ENCODE measurements around the gene TNFSF8. TPM values are rescaled to one million over a fixed set of nuclear protein-coding genes. Genes with fewer than 3 reads are reported as not detected.

The TNFSF8 gene
- total and polyA plus RNA-seq, 2 donors (not counting 3 experiments of a cell fraction or from before 2014, with no cell fraction given) = not detected

DNA sequence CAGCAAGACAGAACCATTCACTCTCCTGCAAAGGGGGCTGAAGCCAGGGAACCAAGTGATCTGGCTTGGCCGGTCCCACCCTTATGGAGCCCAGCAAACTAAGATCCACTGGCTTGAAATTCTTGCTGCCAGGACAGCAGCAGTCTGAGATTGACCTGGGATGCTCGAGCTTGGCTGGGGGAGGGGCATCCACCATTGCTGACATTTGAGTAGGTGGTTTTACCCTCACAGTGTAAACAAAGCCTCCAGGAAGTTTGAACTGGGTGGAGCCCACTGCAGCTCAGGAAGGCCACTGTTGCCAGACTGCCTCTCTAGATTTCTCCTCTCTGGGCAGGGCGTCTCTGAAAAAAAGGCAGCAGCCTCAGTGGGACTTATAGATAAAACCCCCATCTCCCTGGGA, 60.5 kb downstream of the TNFSF8 start:
- Histone ChIP-seq H3K27ac (ENCODE audit: insufficient read depth, low read depth, low read length) (no peak overlapping the region), H3K4me1 (ENCODE audit: control insufficient read depth, extremely low read depth, insufficient read depth, low read length) (no peaks in the 10 kb centered on the region), H4K20me1 (replicated peaks; ENCODE audit: control insufficient read depth, extremely low read depth, insufficient read depth, low read length) (no peaks in the 10 kb centered on the region), H3K9me3 (replicated peaks; ENCODE audit: control insufficient read depth, insufficient read depth, low read length) (no peaks in the 10 kb centered on the region), H3K9ac (replicated peaks; ENCODE audit: extremely low read depth, insufficient read depth, low read length) (no peak overlapping the region), H3K4me3 (replicated peaks in 1 of 3; ENCODE audit: insufficient read depth in 1 of 3, low read depth in 1 of 3, low read length in 3 of 3) (no peak overlapping the region), H2AFZ (ENCODE audit: low read depth, low read length) (peak overlapping the region; percentile 44), H3K4me2 (ENCODE audit: insufficient read depth, low read length) (no peak overlapping the region), H3K27me3 (ENCODE audit: control insufficient read depth in 2 of 2, insufficient read depth in 2 of 2, low read length in 2 of 2) (no peaks in the 10 kb centered on the region), H3K79me2 (ENCODE audit: control insufficient read depth, insufficient read depth, low read length) (no peaks in the 10 kb centered on the region), H3K9me1 (replicated peaks; ENCODE audit: control insufficient read depth, extremely low read depth, insufficient read depth, low read length) (no peaks in the 10 kb centered on the region), H3K36me3 (ENCODE audit: control insufficient read depth in 2 of 2, extremely low read depth in 1 of 2, insufficient read depth in 2 of 2, low read length in 2 of 2) (no peaks in the 10 kb centered on the region)
- POLR2A ChIA-PET = no interaction called here
- TF ChIP-seq GATA2 (IDR thresholded peaks at IDR 0.05; ENCODE audit: insufficient read depth, insufficient read length, low read depth, low read length) (no peak), POLR2AphosphoS5 (IDR thresholded peaks at IDR 0.05; ENCODE audit: insufficient read depth, low read depth, low read length) (no peak), POLR2A (IDR thresholded peaks at IDR 0.05; ENCODE audit: low read depth, low read length) (no peak), FOS (IDR thresholded peaks at IDR 0.05; ENCODE audit: borderline replicate concordance, insufficient read depth, low read length) (no peak)
- TF ChIP-seq, protein P1, sequence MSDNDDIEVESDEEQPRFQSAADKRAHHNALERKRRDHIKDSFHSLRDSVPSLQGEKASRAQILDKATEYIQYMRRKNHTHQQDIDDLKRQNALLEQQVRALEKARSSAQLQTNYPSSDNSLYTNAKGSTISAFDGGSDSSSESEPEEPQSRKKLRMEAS (IDR thresholded peaks at IDR 0.05; ENCODE audit: insufficient read depth, insufficient read length) = no peak
- TF ChIP-seq, protein P2, sequence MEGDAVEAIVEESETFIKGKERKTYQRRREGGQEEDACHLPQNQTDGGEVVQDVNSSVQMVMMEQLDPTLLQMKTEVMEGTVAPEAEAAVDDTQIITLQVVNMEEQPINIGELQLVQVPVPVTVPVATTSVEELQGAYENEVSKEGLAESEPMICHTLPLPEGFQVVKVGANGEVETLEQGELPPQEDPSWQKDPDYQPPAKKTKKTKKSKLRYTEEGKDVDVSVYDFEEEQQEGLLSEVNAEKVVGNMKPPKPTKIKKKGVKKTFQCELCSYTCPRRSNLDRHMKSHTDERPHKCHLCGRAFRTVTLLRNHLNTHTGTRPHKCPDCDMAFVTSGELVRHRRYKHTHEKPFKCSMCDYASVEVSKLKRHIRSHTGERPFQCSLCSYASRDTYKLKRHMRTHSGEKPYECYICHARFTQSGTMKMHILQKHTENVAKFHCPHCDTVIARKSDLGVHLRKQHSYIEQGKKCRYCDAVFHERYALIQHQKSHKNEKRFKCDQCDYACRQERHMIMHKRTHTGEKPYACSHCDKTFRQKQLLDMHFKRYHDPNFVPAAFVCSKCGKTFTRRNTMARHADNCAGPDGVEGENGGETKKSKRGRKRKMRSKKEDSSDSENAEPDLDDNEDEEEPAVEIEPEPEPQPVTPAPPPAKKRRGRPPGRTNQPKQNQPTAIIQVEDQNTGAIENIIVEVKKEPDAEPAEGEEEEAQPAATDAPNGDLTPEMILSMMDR (IDR thresholded peaks at IDR 0.05; ENCODE audit: extremely low read depth in 1 of 2, insufficient read depth in 1 of 2, low read depth in 1 of 2, low read length in 2 of 2) = no peak
- dilution Hi-C loops (cut with MboI; ENCODE audit: extremely low pct_ligation_motif_present, low sequenced_read_pairs) (no loop called here), intact Hi-C loops (cut with micrococcal nuclease) (no loop called here)
- CTCF ChIA-PET = interaction anchor here (1.2 kb wide), 1 partner anchor 11 kb away, joined by 4 read pairs; no protein-coding TSS in a partner anchor
- no peak for FAIRE-seq
- no peak for DNase-seq (ENCODE audit: low read depth, low spot score)
- BruUV-seq (replicated peaks) = no TSS peak

DNA sequence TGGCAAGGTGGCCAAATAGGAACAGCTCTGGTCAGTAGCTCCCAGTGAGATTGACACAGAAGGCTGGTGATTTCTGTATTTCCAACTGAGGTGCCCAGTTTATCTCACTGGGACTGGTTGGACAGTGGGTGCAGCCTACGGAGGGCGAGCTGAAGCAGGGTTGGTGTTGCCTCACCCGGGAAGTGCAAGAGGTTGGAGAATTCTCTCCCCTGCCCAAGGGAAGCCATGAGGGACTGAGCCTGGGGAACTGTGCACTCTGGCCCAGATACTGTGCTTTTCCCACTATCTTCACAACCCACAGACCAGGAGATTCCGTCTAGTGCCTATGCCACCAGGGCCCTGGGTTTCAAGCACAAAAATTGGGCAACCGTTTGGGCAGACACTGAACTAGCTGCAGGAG, 61.0 kb downstream of the TNFSF8 start:
- no peaks in the 10 kb centered on the region for H3K9me3 ChIP-seq (replicated peaks; ENCODE audit: control insufficient read depth, insufficient read depth, low read length)
- FAIRE-seq (no peak), DNase-seq (ENCODE audit: low read depth, low spot score) (no peak)
- ChIA-PET CTCF (no interaction called here), POLR2A (no interaction called here)
- no peaks in the 10 kb centered on the region for H3K27me3 ChIP-seq (ENCODE audit: control insufficient read depth in 2 of 2, insufficient read depth in 2 of 2, low read length in 2 of 2)
- no peak overlapping the region for H2AFZ ChIP-seq (ENCODE audit: low read depth, low read length)
- no peaks in the 10 kb centered on the region for H3K9me1 ChIP-seq (replicated peaks; ENCODE audit: control insufficient read depth, extremely low read depth, insufficient read depth, low read length)
- dilution Hi-C loops (cut with MboI; ENCODE audit: extremely low pct_ligation_motif_present, low sequenced_read_pairs) = no loop called here
- no peak overlapping the region for H3K4me3 ChIP-seq (replicated peaks in 1 of 3; ENCODE audit: insufficient read depth in 1 of 3, low read depth in 1 of 3, low read length in 3 of 3)
- intact Hi-C loops (cut with micrococcal nuclease) = no loop called here
- no peak overlapping the region for H3K9ac ChIP-seq (replicated peaks; ENCODE audit: extremely low read depth, insufficient read depth, low read length)
- H3K4me1 ChIP-seq (ENCODE audit: control insufficient read depth, extremely low read depth, insufficient read depth, low read length) = no peaks in the 10 kb centered on the region
- H3K4me2 ChIP-seq (ENCODE audit: insufficient read depth, low read length) = no peak overlapping the region
- no TSS peak for BruUV-seq (replicated peaks)
- no peaks in the 10 kb centered on the region for H3K79me2 ChIP-seq (ENCODE audit: control insufficient read depth, insufficient read depth, low read length)
- no peak overlapping the region for H3K27ac ChIP-seq (ENCODE audit: insufficient read depth, low read depth, low read length)
- TF ChIP-seq POLR2A (IDR thresholded peaks at IDR 0.05; ENCODE audit: low read depth, low read length) (no peak), GATA2 (IDR thresholded peaks at IDR 0.05; ENCODE audit: insufficient read depth, insufficient read length, low read depth, low read length) (no peak), EZH2 (IDR thresholded peaks at IDR 0.05; ENCODE audit: borderline replicate concordance, low read depth, low read length, severe bottlenecking) (no peak), JUN (IDR thresholded peaks at IDR 0.05; ENCODE audit: borderline replicate concordance, insufficient read depth, insufficient read length, low read depth) (no peak), POLR2AphosphoS5 (IDR thresholded peaks at IDR 0.05; ENCODE audit: insufficient read depth, low read depth, low read length) (no peak), MYC (IDR thresholded peaks at IDR 0.05; ENCODE audit: low read depth, low read length) (no peak)
- TF ChIP-seq, protein P1 (IDR thresholded peaks at IDR 0.05; ENCODE audit: insufficient read depth, insufficient read length) = no peak
- TF ChIP-seq, protein P2 (IDR thresholded peaks at IDR 0.05; ENCODE audit: extremely low read depth in 1 of 2, insufficient read depth in 1 of 2, low read depth in 1 of 2, low read length in 2 of 2) = no peak
- no peaks in the 10 kb centered on the region for H3K36me3 ChIP-seq (ENCODE audit: control insufficient read depth in 2 of 2, extremely low read depth in 1 of 2, insufficient read depth in 2 of 2, low read length in 2 of 2)
- no peaks in the 10 kb centered on the region for H4K20me1 ChIP-seq (replicated peaks; ENCODE audit: control insufficient read depth, extremely low read depth, insufficient read depth, low read length)
